Right atrium auricular region (tissue), 2 donors: ENCODE results near the gene CCNY. TPM values are rescaled to one million over a fixed set of nuclear protein-coding genes. Genes with fewer than 3 reads are reported as not detected.

Experiments used
- DNase-seq: peaks from one replicate; pipeline ENCODE4 v3.0.0-alpha.2; 2019; ENCODE audit warnings: low spot score
- H3K27ac ChIP-seq, 2 donors: fragments of 200-600 bp; sonication (generic); 1 replicate in 1 of 2; 2 replicates in 1 of 2; pipeline ENCODE4 v1.5.1; 2016 to 2019
- H3K27me3 ChIP-seq, 2 donors: fragments of 200-600 bp; sonication (generic); one replicate each; pipeline versions ENCODE4 v1.5.1 to v1.6.0; 2017 to 2019
- H3K36me3 ChIP-seq: fragments of 200-600 bp; sonication (generic); one replicate; pipeline ENCODE4 v1.5.1; 2016
- H3K4me1 ChIP-seq, 2 donors: fragments of 200-600 bp; sonication (generic); one replicate each; pipeline versions ENCODE4 v1.5.1 to v1.6.0; 2017 to 2019
- H3K4me3 ChIP-seq, 2 donors: fragments of 200-600 bp; sonication (generic); 1 replicate in 1 of 2; 2 replicates in 1 of 2; pipeline ENCODE4 v1.5.1; 2017 to 2019; ENCODE audit warnings: mild to moderate bottlenecking in 1 of 2, moderate library complexity in 1 of 2
- H3K9me3 ChIP-seq, 2 donors: fragments of 200-600 bp; sonication (generic); one replicate each; pipeline ENCODE4 v1.5.1; 2019
- CTCF ChIP-seq, 2 donors: fragments of 200-600 bp; sonication (generic); IDR thresholded peaks; one replicate each; pipeline ENCODE4 v1.5.1; 2019; ENCODE audit warnings: antibody characterized with exemption in 2 of 2
- total RNA-seq, 2 donors: library from RNA; depleted of rRNA; stranded (reverse); fragments of >200 nt; gene quantifications; one replicate each; pipeline ENCODE4 v1.1.0, GENCODE V29; 2016

The CCNY gene
- total RNA-seq, 2 donors from 2014 or later = 35.6 to 58.1 TPM

DNA sequence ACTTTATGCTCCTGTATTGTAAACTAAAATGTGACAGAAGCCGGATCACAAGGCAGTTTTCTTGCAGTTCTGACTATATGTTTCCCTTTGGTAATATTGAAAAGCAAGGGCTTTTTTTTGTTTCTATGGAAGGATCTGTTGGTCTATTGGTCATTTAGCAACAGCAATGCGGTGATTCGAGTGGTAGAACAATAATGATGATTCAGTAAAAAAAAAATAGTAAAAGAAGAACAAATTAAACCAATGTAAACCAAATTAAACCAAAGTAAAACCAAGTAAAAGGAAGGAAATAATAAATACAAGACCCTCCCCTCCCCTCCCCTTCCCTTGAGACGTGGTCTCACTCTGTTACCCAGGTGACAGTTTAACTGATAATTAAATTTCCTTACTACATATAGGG is 17.8 kb upstream of the CCNY start:
- H3K9me3 ChIP-seq = peaks cover 4 to 13% of the 10 kb centered on the region in 2 donors
- H3K27ac ChIP-seq = no peak overlapping the region
- H3K27me3 ChIP-seq = no peaks in the 10 kb centered on the region
- no peaks in the 10 kb centered on the region for H3K4me1 ChIP-seq
- DNase-seq = no peak
- H3K4me3 ChIP-seq = no peak overlapping the region
- TF ChIP-seq CTCF (IDR thresholded peaks at IDR 0.05) = no peak
- H3K36me3 ChIP-seq = peaks cover 13% of the 10 kb centered on the region

- DNase-seq = no peak
- Histone ChIP-seq H3K36me3 (peaks cover 9% of the 10 kb centered on the region), H3K4me1 (no peaks in the 10 kb centered on the region), H3K4me3 (no peak overlapping the region), H3K9me3 (peaks cover 4 to 10% of the 10 kb centered on the region in 2 donors), H3K27me3 (no peaks in the 10 kb centered on the region), H3K27ac (no peak overlapping the region)
- TF ChIP-seq CTCF (IDR thresholded peaks at IDR 0.05) = no peak
These were observed 16.0 kb upstream of the CCNY start for GRCh38 chr10:35320341-35320740.

GRCh38 chr10:35322636-35323035 is 13.7 kb upstream of the CCNY start:
- Histone ChIP-seq H3K4me1 (no peaks in the 10 kb centered on the region), H3K27me3 (no peaks in the 10 kb centered on the region), H3K4me3 (no peak overlapping the region), H3K27ac (no peak overlapping the region), H3K9me3 (peaks cover 4 to 9% of the 10 kb centered on the region in 2 donors), H3K36me3 (peaks cover 6% of the 10 kb centered on the region)
- no peak for DNase-seq
- no peak for TF ChIP-seq CTCF (IDR thresholded peaks at IDR 0.05)

DNA sequence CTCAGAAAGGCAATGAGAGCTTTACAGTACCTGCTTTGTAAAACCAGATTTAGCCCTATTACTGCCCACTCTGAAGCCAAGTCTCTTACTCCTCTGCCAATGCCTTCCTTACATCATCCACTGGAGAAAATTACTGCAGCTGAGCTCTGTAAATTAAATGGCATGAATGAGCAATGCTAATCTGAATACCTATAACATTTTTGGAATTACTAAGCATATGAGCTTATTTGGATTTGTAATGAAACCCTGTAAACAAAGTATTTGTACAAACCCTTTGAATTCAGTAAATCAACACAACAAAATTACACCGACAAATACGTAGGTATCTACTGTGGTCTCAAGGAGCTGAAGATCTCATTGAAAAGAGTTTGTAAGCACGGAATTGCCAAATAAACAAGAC is 12.1 kb upstream of the CCNY start:
- Histone ChIP-seq H3K4me3 (no peak overlapping the region), H3K9me3 (peaks cover 4 to 9% of the 10 kb centered on the region in 2 donors), H3K4me1 (peaks cover 0 to 12% of the 10 kb centered on the region in 2 donors), H3K27ac (no peak overlapping the region), H3K27me3 (no peaks in the 10 kb centered on the region), H3K36me3 (peaks cover 6% of the 10 kb centered on the region)
- DNase-seq = no peak
- TF ChIP-seq CTCF (IDR thresholded peaks at IDR 0.05) = no peak

DNA sequence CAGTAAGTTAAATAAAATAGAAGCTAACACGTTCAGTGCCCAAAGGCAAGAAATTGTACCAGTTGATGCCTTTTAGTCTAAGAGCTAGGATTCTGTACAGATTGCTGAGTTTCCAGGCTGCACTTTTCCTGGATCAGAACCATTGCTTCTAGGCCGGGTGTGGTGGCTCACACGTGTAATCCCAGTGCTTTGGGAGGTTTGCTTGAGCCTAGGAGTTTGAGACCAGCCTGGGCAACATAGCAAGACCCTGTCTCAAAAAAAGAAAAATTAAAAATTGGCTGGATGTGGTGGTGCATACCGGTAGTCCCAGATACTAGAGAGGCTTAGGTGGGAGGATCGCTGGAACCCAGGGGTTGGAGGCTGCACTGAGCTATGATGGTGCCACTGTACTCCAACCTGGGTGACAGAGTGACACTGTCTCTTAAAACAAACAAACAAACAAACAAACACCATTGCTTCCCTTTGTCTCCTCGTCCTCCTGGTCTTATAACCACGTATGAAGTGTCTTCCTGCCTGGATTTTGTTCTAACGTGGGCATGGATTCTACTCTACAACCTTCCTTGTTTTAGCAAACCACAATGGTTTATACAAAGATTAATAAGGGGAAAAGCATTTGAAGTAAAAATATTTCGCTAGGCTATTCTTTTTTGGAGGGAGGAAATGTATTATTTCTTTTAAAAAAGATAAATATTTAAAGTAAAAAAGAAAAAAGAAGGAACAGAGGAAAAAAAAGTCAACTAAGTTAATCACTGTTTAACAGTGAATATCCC is 9.7 kb upstream of the CCNY start:
- DNase-seq = no peak
- Histone ChIP-seq H3K4me1 (peaks cover 0 to 34% of the 10 kb centered on the region in 2 donors), H3K27ac (no peak overlapping the region), H3K36me3 (peaks cover 6% of the 10 kb centered on the region), H3K9me3 (peaks cover 4 to 9% of the 10 kb centered on the region in 2 donors), H3K4me3 (no peak overlapping the region), H3K27me3 (no peaks in the 10 kb centered on the region)
- TF ChIP-seq CTCF (IDR thresholded peaks at IDR 0.05) = no peak
